Mesodermal cell (in vitro differentiated cells): ENCODE data around the gene DOK7.

ENCODE experiments used
- H3K27ac ChIP-seq: 2 replicates; pipeline ENCODE4 v1.7.0; 2013; ENCODE audit warnings: mild to moderate bottlenecking, low read depth, low read length, moderate library complexity; ENCODE audit not compliant: severe bottlenecking
- H3K36me3 ChIP-seq: 2 replicates; pipeline ENCODE4 v1.7.1; 2013; ENCODE audit warnings: mild to moderate bottlenecking, low read length, moderate library complexity; ENCODE audit not compliant: control insufficient read depth, insufficient read depth
- H3K4me1 ChIP-seq: one replicate; pipeline ENCODE4 v1.7.1; 2013; ENCODE audit warnings: mild to moderate bottlenecking, low read length; ENCODE audit not compliant: insufficient read depth, control insufficient read depth, poor library complexity, severe bottlenecking
- H3K4me3 ChIP-seq: 2 replicates; pipeline ENCODE4 v1.7.0; 2013; ENCODE audit warnings: low read length, control low read depth, mild to moderate bottlenecking; ENCODE audit not compliant: insufficient read depth, poor library complexity, severe bottlenecking; ENCODE audit errors: extremely low read depth
- H3K9me3 ChIP-seq: 2 replicates; pipeline ENCODE4 v1.7.1; 2013; ENCODE audit warnings: mild to moderate bottlenecking, low read length, moderate library complexity; ENCODE audit not compliant: control insufficient read depth
- WGBS, 2 experiments: methylation state at CpG; one replicate each; pipeline ENCODE4 v1.1.5; 2013; ENCODE audit warnings: missing lambda C conversion rate in 2 of 2; ENCODE audit not compliant: insufficient coverage in 2 of 2; 5-methylcytosine and 5-hydroxymethylcytosine counted together

The DOK7 gene

DNA sequence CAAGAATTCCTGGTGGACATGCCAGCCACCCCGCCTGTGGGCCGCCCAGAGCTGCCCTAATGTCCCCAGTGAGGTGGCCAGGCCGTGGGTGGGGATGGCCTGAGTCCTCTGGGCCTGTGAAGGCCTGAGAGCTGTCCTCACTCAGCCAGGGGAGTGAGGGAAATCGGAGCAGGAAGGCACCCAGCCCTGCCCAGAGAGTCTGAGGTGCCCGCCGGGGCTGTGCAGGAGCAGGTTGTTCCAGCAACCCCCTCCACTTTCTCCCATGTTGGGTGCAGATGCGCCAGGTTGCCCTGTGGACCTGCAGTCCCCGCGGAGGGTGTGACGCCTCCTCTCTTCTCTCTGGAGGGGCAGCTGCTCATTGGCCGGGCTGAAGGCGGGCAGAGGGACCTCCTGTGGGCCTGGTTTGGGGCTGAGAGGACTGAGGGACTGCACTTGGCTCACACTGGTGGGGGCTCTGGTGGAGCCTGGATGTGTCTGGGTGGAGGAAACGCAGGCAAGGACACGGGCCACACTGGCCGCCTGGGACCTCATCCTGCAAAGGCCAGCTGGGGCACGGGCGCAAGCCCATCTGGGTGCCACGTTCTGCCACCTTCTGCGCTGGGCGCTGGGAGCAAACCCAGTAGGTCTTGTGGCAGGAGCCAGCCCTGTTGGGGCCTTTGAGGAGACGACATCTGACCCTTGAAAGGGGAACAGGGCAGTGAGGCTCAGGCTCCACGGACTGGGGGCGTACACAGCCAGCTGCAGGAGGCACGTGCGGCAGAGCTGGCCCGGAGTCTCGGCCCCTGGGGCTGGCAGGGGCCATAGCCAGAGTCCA, 14.0 kb downstream of the DOK7 start:
- Histone ChIP-seq H3K27ac (no peak overlapping the region), H3K9me3 (no peaks in the 10 kb centered on the region), H3K36me3 (no peaks in the 10 kb centered on the region), H3K4me1 (peaks cover 6% of the 10 kb centered on the region), H3K4me3 (no peak overlapping the region)
- 93 to 94% methylated on average over 21 to 24 of the region's 27 CpGs for WGBS, 2 experiments

DNA sequence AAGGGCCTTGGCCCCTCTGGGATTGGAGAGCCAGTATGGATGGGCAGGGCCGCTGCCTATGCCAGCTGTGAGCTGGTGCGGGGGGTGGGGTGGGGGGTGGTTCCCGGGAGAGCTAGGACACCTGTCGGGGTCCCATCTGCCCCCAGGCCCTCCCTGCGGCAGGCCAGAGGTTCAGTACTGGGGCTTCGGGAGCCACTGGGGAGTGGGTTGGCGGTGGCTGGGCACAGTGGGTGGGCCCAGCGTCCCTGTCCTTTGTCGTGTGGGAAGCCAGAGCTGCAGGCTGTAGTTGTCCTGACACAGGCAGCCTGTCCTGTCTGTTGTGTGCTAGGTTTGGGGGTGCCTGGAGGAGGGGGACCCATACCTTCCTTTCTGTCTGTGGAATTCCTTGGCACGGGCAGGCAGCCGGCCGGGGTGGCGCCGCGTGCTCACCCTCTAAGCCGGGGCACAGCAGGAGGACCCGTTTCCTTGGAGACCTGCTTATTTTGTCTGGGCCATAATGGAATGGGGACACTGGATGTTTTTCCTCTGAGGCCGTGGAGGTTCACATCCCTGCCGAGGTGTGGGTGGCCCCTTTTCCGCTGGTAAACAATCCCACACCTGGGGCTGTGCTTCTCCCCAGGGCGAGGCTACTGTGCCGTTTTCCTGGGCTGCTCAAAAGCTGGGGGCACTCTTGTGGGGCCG, 14.8 kb downstream of the DOK7 start:
- WGBS, 2 experiments, result 71 to 75% methylated on average over 17 to 21 of the region's 23 CpGs
- Histone ChIP-seq H3K4me3 (no peak overlapping the region), H3K4me1 (peaks cover 6% of the 10 kb centered on the region), H3K27ac (no peak overlapping the region), H3K9me3 (no peaks in the 10 kb centered on the region), H3K36me3 (no peaks in the 10 kb centered on the region)

DNA sequence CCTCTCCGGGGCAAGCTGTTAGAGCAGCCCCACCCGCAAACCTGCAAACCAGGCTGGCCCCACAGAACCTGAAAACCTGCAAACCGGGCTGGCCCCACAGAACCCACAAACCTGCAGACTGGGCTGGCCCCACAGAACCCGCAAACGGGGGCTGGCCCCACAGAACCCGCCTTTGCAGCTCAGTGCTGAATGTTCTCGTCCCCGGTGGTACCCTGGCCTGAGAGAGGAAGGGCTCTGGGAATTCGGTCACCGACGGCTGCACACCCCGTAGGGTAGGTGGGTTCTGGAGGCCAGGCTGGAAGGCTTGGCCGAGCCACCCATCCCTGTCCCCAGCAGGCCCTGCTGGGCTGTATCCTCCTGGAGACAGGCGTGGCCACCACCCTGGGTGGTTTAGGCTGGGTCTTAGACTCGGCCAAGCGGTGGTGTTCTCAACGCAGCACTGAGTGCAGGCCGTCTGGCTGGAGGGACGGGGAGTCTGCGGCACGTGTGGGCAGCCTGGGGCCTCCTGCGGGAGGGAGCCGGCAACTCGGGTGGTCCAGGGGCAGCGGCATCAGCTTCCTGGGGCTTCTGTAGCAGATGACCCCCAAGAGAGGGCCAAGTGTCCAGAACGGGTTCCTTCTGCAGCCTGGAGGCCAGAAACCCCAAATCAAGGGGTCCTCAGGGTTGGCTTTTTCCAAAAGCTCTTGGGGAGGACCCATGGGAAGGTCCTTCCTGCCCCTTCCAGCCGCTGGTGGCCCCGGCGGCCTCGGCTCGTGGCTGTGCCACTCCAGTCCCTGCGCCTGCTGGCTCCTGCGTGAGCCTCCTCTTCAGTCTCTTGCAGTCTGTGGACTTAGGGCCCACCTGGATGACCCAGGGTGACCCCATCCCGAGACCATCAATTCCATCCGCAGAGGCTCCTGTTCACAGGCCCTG, 15.6 kb downstream of the DOK7 start:
- Histone ChIP-seq H3K27ac (no peak overlapping the region), H3K4me1 (peaks cover 6% of the 10 kb centered on the region), H3K9me3 (no peaks in the 10 kb centered on the region), H3K36me3 (no peaks in the 10 kb centered on the region), H3K4me3 (no peak overlapping the region)
- 92 to 94% methylated on average over 33 to 35 of the region's 35 CpGs for WGBS, 2 experiments

GRCh38 chr4:3479358-3480101, 16.4 kb downstream of the DOK7 start:
- 92 to 93% methylated on average over 18 to 23 of the region's 25 CpGs for WGBS, 2 experiments
- Histone ChIP-seq H3K4me3 (no peak overlapping the region), H3K27ac (no peak overlapping the region), H3K4me1 (peaks cover 6% of the 10 kb centered on the region), H3K9me3 (no peaks in the 10 kb centered on the region), H3K36me3 (no peaks in the 10 kb centered on the region)

DNA sequence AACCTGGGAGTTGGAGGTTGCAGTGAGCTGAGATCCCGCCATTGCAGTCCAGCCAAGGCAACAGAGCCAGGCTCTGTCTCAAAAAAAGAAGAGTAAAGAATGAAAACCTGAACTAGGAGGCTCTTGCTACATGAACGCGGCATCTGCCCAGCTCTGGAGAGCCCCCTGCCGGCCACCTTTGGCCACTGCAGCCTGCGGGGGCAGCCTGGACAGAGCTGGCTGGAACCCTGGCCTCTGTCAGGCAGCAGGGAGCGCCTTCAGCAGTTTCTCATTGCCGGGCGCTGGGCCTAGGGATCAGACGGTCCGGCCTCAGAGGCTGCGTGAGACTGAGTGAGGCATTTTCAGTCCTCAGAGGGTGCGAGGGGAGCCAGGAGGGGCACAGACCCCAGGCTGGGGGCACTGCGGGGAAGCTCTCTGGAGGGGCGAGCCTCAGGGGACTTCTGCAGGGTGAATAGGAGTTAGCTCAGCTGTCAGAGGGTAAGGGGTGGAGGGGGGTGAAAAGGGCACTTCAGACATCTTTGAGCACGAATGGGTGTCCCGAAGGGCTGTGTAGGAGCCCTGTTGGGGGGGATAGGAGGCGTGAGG, 17.5 kb downstream of the DOK7 start:
- no peak overlapping the region for H3K27ac ChIP-seq
- no peaks in the 10 kb centered on the region for H3K9me3 ChIP-seq
- 3% methylated on average over 15 of the region's 17 CpGs for WGBS, 2 experiments
- H3K4me3 ChIP-seq, result no peak overlapping the region
- peaks cover 12% of the 10 kb centered on the region for H3K4me1 ChIP-seq
- H3K36me3 ChIP-seq, result no peaks in the 10 kb centered on the region

GRCh38 chr4:3481113-3481531, 18.0 kb downstream of the DOK7 start:
- WGBS, 2 experiments, result 18 to 19% methylated on average over 5 of the region's 5 CpGs
- H3K36me3 ChIP-seq, result no peaks in the 10 kb centered on the region
- H3K9me3 ChIP-seq, result no peaks in the 10 kb centered on the region
- no peak overlapping the region for H3K27ac ChIP-seq
- peaks cover 14% of the 10 kb centered on the region for H3K4me1 ChIP-seq
- H3K4me3 ChIP-seq, result no peak overlapping the region

DNA sequence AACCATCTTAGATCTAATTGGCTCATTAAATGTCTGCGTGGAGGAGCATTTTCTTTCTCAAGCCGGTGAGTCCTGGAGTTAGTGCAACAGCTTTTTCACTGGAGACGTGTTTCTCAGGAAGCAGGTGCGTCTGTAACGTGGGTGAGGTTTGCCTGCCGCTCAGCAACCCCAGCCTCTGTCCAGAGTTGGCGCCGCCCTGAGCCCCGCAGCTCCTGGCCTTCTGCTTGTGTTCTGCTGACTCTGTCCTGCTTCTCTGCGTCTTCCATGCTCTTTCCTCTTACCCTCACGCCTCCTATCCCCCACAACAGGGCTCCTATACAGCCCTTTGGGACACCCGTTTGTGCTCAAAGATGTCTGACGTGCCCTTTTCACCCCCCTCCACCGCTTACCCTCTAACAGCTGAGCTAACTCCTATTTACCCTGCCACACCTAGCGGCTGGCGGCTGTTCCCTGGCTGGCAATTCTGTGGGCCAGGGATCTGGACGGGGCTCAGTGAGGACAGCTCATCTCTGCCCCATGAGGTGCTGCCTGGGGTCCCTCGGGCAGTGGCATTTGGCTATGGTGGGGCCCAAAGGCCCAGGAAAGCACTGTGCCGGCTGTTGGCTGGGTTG, 18.8 kb downstream of the DOK7 start:
- 70% methylated on average over 18 to 19 of the region's 19 CpGs for WGBS, 2 experiments
- H3K4me3 ChIP-seq, result no peak overlapping the region
- H3K36me3 ChIP-seq, result no peaks in the 10 kb centered on the region
- H3K27ac ChIP-seq, result no peak overlapping the region
- H3K9me3 ChIP-seq, result no peaks in the 10 kb centered on the region
- H3K4me1 ChIP-seq, result peaks cover 18% of the 10 kb centered on the region

- 79 to 94% methylated on average over 9 to 12 of the region's 12 CpGs for WGBS, 2 experiments
- no peaks in the 10 kb centered on the region for H3K36me3 ChIP-seq
- H3K9me3 ChIP-seq, result no peaks in the 10 kb centered on the region
- no peak overlapping the region for H3K27ac ChIP-seq
- peaks cover 18% of the 10 kb centered on the region for H3K4me1 ChIP-seq
- H3K4me3 ChIP-seq, result no peak overlapping the region
Observed at GRCh38 chr4:3482707-3483106, 19.6 kb downstream of the DOK7 start.

DNA sequence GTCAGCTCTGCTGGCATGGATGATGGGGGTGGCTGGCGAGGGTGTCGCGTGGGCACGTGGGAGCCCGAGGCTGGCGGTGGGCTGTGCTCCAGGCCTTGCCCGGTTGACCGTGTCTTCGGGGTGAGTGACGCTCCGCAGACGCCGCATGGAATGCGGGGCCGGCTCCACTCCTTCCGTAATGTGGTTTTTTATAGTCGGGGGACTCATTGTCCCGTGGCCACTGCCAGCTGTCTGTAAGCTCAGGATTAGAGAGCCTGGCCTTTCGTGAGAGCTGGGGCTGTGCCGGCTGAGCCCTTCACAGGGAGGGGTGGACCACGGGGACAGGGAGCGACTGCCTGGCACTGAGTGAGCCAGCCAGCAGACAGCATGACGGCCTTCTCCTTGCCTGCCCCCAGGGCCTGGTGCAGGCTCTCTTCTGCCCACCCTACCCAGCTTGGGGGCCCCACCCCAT, 20.4 kb downstream of the DOK7 start:
- WGBS, 2 experiments, result 76 to 79% methylated on average over 19 of the region's 23 CpGs
- Histone ChIP-seq H3K9me3 (no peaks in the 10 kb centered on the region), H3K4me1 (peaks cover 18% of the 10 kb centered on the region), H3K36me3 (no peaks in the 10 kb centered on the region), H3K27ac (no peak overlapping the region), H3K4me3 (no peak overlapping the region)
